Gastroesophageal sphincter (tissue), 3 donors: ENCODE data around the gene DYNLT2B.

Experiments used
- EP300 ChIP-seq: sonication (generic); formaldehyde crosslinking; IDR thresholded peaks from one replicate; pipeline ENCODE4 v1.6.1; 2017; ENCODE audit warnings: antibody characterized with exemption, mild to moderate bottlenecking
- POLR2A ChIP-seq, 2 donors: fragments of 450-650 bp; IDR thresholded peaks; one replicate each; pipeline ENCODE4 v1.6.1; 2017; ENCODE audit warnings: antibody characterized with exemption in 2 of 2, mild to moderate bottlenecking in 2 of 2, moderate library complexity in 1 of 2
- POLR2AphosphoS5 ChIP-seq: sonication (generic); formaldehyde crosslinking; IDR thresholded peaks from one replicate; pipeline ENCODE4 v1.6.1; 2017; ENCODE audit warnings: antibody characterized with exemption
- TF ChIP-seq, protein P1 (sequence below), 4 experiments: fragments of 200-600 bp in 2 of 4; fragments of 450-650 bp in 2 of 4; sonication (generic) in 1 of 4; IDR thresholded peaks; one replicate each; pipeline ENCODE4 v1.5.1; 2017 to 2019; ENCODE audit warnings: antibody characterized with exemption in 4 of 4, mild to moderate bottlenecking in 2 of 4, moderate library complexity in 2 of 4

DNA sequence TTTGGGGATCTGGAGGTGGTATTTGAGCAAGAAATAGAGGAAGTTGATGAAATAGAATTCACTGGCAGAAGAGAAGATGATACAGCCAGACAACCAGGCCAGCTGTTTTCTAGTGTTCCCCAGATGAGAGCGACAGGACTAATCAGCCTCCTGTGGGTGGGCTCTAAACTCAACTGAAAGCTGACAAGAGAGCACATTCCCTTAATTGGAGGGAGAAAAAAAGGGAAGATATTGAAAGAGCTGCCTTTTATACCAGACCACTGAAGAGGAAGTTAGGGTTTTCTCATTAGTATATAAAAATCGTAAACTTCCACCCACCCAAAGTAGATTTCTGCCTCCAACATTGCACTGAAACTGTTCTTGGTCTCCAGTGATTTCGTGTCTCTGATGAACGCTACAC lies 26.6 kb upstream of the DYNLT2B start:
- TF ChIP-seq, protein P1, sequence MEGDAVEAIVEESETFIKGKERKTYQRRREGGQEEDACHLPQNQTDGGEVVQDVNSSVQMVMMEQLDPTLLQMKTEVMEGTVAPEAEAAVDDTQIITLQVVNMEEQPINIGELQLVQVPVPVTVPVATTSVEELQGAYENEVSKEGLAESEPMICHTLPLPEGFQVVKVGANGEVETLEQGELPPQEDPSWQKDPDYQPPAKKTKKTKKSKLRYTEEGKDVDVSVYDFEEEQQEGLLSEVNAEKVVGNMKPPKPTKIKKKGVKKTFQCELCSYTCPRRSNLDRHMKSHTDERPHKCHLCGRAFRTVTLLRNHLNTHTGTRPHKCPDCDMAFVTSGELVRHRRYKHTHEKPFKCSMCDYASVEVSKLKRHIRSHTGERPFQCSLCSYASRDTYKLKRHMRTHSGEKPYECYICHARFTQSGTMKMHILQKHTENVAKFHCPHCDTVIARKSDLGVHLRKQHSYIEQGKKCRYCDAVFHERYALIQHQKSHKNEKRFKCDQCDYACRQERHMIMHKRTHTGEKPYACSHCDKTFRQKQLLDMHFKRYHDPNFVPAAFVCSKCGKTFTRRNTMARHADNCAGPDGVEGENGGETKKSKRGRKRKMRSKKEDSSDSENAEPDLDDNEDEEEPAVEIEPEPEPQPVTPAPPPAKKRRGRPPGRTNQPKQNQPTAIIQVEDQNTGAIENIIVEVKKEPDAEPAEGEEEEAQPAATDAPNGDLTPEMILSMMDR (IDR thresholded peaks at IDR 0.05), result no peak
- TF ChIP-seq POLR2A (IDR thresholded peaks at IDR 0.05), result no peak
- no peak for TF ChIP-seq EP300
- no peak for TF ChIP-seq POLR2AphosphoS5
